Measurements from ENCODE around the gene CDX1. TPM values are rescaled to one million over a fixed set of nuclear protein-coding genes. Genes with fewer than 3 reads are reported as not detected.

CDX1 gene
- total RNA-seq, 4 donors from 2014 or later = not detected

GRCh38 chr5:150126199-150126920 is 40.2 kb upstream of the CDX1 start:
- no peak for TF ChIP-seq CTCF (IDR thresholded peaks at IDR 0.05; ENCODE audit: low read depth)

GRCh38 chr5:150126921-150127265 is 39.7 kb upstream of the CDX1 start:
- TF ChIP-seq CTCF (IDR thresholded peaks at IDR 0.05; ENCODE audit: low read depth) = no peak

GRCh38 chr5:150129454-150129812 is 37.1 kb upstream of the CDX1 start:
- no peak for TF ChIP-seq CTCF (IDR thresholded peaks at IDR 0.05; ENCODE audit: low read depth)

- no peak for TF ChIP-seq CTCF (IDR thresholded peaks at IDR 0.05; ENCODE audit: low read depth)
Observed at GRCh38 chr5:150129813-150130492, 36.6 kb upstream of the CDX1 start.

GRCh38 chr5:150130493-150130922 is 36.1 kb upstream of the CDX1 start:
- no peak for TF ChIP-seq CTCF (IDR thresholded peaks at IDR 0.05; ENCODE audit: low read depth)

- no peak for TF ChIP-seq CTCF (IDR thresholded peaks at IDR 0.05; ENCODE audit: low read depth)
Observed at GRCh38 chr5:150131461-150131860, 35.1 kb upstream of the CDX1 start.

- TF ChIP-seq CTCF (IDR thresholded peaks at IDR 0.05; ENCODE audit: low read depth) = no peak
Observed at GRCh38 chr5:150131978-150132694, 34.4 kb upstream of the CDX1 start.
